Fibroblast of lung (primary cell): ENCODE measurements around the gene HOXA13.
A peak's percentile ranks its signal among the peaks of the same experiment; 100 is the strongest.

ENCODE experiments used
- CTCF ChIP-seq, 2 donors: IDR thresholded peaks in 1 of 2; conservative IDR thresholded peaks in 1 of 2; 1 replicate in 1 of 2; 2 replicates in 1 of 2; pipeline ENCODE4 v1.5.1; 2011 to 2012; ENCODE audit warnings: low read length in 2 of 2, control low read depth in 1 of 2, inconsistent platforms in 1 of 2, low read depth in 1 of 2, mild to moderate bottlenecking in 1 of 2
- EZH2 ChIP-seq: IDR thresholded peaks from 2 replicates; pipeline ENCODE4 v1.5.1; 2012; ENCODE audit warnings: low read length, control low read depth, mild to moderate bottlenecking; ENCODE audit errors: missing control alignments

- peak; percentile 68 for TF ChIP-seq EZH2
- TF ChIP-seq CTCF (conservative IDR thresholded peaks at IDR 0.05 in 1 of 2, IDR thresholded peaks at IDR 0.05 in 1 of 2; ENCODE audit: low read depth in 1 of 2, low read length in 2 of 2) = no peak
These were observed 16.8 kb downstream of the HOXA13 start for GRCh38 chr7:27182861-27183681.
